SKM-1 treated with dmso at 0.1 percent for 144 hours (cell line): ENCODE results near the gene EVX2.
A peak's percentile ranks its signal among the peaks of the same experiment; 100 is the strongest.

Source experiments
- DNase-seq: peaks from one replicate; lab custom pipeline; 2025; ENCODE audit not compliant: unreplicated experiment; lab: John Stamatoyannopoulos, UW

EVX2 gene

DNA sequence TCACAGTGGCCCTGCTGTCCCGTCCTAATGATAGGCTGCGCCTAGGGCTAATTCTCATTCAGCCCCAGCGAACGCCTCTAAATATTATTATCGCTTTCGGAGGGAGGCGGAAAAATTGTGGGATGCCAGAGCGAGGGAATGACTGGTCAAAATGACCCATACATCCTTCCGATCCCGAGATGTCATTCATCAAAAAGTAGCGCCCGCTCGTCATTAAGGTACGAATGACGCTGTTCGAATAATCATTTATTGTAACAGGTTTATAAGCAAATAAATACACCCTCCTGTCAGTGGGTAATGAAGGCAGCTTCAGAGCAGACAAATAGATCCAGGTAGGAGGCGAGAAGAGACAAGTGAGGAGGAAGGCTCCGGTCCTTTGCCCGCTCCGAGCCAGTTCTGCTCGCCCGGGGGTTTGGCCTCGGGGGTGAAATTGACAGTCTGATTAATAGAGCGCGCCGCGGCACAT, at the start of gene EVX2:
EVX2 (minus strand) TSS at position 167 of the 466 bp plus-strand sequence. CDS start 186 bp downstream, outside the sequence.
- DNase-seq: no peak

DNA sequence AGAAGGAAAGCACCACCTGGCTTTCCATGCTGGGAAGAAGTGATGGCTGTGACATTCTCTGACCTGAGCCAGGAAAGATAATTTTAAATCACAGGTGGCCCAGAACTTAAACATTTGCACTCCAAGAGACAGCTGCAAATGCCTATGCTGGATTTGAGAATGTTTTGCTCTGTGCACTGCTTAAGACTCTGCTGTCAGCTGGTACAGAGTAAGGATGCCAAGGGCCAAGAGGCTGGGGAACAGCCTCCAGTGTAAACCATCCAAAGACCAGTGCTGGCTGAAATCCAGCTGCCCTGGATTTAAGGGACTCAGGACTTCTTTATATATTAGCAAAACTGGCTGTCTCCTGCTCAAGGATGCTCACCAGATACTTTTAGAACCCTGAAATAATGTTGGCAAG, 49.6 kb upstream of the EVX2 start:
- no peak for DNase-seq

DNA sequence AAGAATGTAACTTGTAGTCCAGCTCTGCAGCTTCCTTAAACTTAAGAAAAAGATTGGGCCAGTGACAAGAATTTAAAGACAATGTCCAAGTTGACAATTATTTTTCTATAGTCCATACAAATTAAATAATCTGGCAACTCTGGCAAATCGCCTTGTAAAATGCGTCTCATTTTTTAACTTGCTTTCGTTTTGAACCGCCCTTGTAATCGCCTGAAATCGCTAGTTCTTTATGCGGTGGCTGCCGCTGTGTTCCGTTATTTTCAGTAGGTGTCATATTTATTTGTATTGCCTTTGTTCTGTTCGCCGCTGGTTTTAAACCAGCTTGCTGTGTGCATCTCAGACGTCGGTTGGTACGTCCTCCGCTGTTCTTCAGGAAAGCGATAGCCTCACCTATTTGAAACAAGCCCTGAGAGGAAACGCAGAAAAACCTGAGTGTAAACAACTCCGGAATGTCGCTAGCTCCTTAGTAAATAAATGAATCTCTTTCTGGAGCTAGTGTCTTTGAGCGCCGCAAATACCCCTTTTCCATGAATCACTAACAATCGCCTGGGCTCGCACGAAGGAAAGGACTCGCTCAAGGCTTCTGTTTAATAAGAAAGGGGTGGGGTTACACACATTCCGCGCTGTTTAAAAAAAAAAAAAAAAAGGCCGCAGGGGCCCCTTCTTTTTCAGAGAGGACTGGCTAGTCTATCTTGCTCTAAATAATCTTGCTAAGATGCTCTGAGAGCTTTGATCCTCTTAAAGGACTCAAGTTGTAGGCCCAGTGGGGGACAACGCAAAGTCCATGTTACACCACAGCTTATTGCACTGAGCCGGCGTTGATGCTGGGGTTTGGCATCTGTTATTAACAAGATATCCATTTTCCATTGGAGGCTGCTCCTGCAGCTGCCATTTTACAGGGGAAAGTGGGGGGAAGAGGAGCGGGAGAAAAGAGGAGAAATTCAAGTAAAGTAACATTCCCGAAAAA, 48.7 kb upstream of the EVX2 start:
- DNase-seq: no peak

DNA sequence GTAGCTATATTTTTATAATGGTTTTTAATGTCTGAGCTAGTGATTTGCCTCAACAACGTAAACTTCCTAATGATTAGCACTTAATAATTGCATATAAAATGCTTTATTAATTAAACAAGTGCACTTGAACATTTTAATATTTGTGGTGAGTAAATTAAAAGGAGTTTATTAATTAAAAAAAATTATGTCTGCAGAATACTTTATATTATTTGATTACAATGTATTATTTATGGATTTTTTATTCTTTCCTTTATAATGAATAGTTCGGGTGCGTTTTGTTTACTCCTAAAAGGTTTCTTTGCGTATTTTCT, 48.0 kb upstream of the EVX2 start:
- no peak for DNase-seq

DNA sequence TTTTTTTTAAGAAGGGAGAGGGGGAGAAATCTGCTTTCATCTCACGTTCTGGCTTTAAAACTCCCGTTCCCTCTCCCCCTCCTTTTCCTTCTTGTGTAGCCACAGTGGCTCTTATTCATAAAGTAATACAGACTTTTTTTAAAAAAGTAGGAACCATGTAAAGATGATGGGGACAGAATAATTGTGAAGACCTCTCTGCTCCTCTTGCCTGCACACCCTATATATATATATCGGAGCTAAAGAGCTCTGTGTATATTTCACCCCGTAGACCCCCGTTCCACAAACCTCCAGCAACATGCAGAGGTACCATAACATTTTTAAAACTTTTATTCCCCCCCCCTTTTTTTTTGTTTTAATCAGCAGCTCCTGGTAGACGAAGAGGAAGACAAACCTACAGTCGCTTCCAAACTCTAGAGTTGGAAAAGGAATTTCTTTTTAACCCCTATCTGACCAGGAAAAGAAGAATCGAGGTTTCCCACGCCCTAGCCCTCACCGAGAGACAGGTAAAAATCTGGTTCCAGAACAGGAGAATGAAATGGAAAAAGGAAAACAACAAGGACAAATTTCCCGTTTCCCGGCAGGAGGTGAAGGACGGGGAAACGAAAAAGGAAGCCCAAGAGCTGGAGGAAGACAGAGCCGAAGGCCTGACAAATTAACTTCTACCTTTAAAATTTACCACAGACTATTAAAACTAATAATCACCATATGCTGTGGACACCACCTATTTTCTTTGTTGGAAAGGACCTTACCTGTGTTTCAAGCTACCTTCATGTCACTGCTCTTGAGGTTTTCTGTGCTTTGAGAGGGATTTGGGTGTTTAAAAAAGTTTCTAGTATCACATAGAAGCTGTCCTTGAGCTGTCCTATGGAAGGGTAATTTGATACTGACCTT, 47.4 kb upstream of the EVX2 start:
- no peak for DNase-seq

DNA sequence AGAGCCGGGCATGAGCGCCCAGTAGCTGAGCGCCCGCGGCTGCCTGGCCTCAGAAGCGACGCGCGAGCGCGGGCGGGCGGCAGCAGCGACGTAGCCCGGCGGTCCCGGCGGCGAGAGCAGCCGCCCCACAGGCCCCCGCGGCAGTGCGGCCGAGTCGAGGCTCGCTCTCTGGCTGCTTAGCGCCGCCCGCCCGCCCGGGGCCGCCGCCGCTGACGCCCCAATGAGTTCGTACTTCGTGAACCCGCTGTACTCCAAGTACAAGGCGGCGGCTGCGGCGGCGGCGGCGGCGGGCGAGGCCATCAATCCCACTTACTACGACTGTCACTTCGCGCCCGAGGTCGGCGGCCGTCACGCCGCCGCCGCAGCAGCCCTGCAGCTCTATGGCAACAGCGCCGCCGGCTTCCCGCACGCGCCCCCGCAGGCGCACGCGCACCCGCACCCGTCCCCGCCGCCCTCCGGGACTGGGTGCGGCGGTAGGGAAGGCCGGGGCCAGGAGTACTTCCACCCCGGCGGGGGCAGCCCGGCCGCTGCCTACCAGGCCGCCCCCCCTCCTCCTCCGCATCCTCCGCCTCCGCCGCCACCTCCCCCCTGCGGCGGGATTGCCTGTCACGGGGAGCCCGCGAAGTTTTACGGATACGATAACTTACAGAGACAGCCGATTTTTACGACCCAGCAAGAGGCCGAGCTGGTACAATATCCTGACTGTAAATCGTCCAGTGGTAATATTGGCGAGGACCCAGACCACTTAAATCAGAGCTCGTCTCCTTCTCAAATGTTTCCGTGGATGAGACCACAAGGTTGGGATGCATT, 46.6 kb upstream of the EVX2 start:
- no peak for DNase-seq

DNA sequence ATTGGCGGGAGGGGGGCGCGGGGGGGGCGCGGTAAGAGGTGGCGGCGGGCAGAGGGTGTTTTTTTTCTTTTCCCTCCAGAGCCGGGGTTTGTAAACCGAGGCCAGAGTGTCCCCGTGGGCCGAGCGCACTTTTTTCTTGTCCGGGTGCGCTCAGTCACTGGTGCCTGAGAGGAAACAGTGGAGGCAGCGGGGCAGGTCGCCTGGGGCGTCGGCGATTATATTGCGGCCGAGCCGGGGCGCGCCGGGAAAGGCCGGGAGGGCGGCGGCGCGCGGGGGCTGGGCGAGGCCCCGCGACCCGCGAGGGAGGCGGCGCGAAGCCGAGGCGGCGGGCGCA, 46.0 kb upstream of the EVX2 start:
- DNase-seq: no peak

DNA sequence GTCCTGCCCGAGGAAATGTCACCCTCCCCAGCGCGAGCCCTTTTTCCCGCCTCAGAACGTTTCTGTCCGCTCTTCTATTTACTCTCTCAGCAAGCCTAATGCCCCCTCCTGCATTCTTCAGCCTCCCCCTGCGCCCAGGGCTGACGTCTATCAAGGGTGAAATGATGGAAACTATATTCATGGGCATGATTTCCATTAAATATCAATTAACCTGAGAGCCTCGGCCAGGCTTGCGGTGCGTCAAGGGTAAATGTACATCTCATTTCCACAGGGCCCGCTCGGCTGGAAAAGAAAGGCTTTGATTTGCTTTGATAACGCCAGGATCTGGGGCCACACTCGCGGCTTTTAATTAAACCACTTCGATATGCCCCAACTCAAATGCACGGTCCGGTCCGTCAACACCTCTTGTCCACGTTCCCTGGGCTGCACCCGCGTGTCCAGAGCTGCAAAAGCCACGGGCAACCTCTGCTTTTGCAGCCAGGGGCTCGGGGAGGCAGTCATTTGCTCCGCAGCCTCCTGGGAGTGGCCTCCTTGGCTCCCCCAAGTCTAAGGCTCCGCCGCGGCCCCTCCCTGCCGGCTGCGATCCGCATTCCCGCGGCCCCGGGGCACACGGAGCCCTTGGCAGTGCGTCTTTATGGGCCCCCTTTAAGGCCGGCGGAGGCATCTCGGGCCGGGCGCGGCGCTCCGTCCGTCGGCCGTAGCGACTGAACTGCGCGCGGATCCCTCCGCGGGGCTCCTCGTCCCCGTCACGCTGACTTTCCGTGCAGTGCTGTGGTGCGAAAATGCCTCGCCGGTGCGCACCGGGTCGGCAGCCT, 45.4 kb upstream of the EVX2 start, which contains the start of gene HOXD8:
HOXD8 (plus strand) TSS at position 724 of the 815 bp plus-strand sequence. CDS start 662 bp downstream, outside the sequence.
- no peak for DNase-seq

DNA sequence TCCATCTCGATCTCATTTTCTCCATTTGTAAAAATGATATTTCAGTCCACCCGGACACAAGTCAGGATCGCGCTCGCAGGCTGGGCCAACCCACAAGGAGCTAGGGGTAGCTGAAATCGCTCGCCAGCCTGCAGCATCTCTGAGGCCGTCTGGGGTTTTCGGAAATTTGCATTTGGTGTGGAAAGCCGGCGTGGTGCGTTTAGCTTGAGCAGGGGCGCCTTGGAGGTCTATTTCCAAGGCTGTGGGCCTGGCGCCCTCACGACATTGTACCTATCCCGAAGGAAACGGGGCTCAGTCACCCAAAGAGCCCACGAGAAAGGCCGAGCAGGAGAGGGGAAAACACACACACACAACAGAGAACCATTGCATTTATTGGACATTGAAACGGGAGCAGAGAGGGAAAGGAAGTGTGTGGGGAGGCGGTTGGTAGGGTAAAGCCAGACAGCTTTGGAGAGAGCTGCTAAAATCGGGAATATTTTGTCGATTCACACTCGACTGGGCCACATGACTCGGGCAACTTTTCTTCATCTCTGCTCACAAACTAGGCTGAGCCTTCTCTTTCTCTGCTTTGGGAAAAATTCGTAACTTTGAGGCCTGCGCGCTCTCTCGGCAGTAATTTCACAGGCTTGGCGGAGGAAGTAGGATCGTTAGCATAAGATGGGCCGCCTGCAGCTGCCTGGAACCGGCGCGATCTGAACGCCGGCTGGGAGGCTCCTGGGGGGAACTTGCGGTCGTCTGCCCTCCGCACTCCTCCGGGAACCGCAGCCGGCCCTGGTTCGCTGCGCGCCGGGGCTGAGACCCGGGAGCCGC, 44.6 kb upstream of the EVX2 start:
- DNase-seq: no peak

DNA sequence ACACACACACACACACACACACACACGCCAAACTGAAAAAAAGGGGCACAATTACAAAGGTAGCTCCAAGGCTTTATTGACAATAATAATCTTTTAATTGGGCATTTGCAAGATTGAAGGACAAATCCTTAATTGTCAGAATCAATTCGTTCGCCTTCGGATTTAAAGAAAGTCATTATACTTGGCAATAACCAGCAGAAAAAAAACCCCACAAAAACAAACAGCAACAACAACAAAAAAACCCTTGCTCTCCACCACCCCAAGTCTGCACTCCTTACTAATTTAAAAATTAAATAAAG, 44.0 kb upstream of the EVX2 start:
- no peak for DNase-seq

DNA sequence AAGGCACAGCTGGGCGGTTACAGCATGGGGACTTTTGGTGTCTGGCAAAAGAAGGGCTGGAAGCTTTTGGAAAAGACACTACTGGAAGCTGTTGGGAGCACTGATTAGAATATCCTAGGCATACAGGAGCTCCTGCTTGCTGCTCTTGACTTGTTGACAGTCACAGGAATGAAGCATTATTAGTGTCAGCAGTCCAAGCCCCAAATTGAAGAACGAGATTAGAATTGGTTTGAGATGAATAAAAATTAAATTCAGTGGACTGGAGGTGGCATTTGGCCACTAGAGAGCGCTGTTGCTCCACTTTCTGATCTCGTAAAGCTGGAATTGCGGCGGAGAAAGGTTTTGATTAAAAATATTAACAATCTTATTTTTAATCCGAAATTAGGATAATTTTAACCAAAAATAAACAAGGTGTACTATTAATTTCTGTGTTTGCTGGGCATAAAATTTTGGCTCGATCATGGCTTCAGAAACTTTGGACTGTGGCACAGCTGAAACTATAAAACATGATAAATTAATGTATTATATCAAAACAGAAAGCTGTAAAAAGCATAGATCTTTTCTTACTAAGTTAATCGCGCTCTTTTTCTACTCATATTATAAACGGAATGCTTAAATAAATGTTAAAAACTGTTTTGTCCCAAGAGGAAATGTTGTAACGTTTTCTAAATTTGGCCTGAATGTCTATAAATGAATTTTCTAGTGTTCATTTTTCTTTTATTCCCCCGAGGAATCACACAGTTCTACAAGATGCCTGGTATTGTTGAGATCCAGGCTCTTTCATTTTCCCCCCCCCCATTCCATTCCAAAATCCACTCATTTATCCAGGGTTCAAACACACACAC, 43.4 kb upstream of the EVX2 start:
- peak; percentile 56 for DNase-seq

DNA sequence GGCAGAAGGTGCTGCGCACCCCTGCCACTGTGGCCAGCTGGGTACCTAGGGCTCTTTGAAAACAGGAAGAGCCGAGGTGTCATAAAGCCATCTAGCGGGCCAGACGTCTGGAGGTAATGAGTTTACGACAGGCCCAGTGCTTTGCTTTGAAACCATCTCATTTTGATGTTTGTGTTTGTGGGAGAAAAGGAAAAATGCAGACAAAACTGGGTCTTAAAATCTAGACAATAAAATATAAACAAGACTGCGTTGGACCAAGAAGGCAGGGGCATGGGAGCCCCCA, 42.0 kb upstream of the EVX2 start:
- no peak for DNase-seq

DNA sequence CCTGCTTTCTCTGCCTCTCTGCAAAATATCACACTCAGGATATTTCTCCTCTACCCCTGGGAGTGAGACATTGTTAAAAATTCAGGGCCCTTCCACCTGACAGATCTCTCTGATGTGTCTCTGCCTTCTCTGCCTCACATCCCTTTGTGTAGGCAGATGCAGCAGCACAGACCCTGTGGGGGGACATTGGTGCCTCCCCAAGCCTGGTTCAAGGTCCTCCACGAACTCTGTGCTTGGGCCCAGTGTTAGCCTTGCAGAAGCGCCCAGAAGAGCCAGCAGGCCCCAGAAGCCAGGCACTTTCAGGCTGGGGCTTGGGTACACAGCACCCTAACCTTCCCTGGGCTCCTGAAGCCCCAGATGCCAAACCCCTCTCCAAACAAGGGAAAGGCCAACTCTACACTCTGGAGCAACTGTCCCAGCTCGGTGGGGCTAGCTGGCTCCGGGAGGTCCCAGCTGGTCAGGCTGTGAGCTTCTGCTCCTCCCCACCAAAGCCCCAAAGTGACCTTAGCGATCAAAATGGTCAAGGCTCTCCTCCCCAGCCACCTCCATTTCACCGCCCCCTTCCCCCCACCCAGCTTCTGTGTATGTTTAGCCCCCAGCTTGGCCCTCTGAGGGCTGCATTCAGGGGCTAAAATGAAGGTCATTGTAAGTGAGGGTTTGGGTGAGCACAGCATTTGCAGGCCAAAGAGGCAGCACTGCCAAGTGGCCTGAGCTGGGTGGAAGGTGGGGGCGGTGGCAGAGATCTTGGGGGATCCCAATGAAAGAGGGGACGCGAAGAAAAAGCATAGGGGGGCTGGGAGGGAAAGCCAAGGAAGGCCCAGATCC, 41.4 kb upstream of the EVX2 start:
- no peak for DNase-seq

DNA sequence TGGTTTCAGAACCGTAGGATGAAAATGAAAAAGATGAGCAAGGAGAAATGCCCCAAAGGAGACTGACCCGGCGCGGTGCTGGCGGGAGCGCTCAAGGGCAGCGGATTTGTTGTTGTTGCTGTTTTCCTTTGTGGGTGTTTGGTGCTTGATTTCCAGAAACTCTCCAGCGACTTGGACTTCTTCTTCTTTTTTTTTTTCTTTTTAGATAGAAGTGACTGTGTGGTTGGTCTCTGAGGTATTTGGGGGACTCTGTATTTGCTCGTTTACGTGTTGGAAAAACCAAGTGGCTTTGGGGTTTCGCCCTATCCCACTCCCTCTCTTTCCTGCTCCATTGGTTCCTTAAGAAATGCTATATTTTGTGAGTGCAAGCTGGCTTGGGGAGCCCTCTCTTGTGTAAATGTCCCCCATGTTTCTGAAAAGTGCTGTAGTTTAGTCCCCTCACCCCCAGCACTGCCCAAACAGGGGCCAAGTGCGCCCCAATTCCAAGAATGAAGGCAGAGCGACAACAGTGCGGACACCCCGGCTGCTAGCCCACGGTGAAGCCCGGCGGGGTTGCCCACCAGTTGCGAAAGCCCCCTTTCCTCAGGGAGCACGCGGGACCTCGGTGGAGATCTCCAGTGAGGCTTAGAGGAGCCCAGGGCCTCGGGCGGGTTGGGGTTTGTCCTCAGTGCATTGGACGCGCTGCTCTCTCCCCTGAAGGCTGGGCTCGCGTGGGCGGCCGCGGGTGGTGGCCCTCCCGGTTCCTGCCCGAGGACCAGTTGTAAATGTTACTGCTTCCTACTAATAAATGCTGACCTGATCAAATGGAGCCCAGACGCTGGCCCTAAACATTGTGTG, 40.6 kb upstream of the EVX2 start:
- no peak for DNase-seq

DNA sequence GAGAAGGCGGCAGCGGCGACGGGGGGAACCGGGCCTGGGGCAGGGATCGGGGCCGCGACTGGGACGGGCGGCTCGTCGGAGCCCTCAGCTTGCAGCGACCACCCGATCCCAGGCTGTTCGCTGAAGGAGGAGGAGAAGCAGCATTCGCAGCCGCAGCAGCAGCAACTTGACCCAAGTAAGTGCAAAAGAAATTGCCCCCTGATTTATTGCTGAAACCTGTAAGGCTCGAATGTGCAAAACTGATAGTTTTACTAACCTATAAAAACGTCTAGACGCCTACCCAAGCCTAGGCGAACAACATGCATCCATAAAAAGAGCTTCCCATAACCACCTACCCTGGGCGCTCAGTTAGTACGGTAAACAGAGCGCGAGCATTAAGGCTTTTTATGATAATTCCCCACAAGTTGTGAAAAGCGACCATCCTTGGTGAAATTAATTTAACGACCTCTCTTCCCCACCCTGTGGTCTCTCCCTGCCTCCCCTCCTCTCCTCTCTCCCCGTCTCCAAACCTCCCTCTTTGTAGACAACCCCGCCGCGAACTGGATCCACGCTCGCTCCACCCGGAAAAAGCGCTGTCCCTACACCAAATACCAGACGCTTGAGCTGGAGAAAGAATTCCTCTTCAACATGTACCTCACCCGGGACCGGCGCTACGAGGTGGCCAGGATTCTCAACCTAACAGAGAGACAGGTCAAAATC, 39.8 kb upstream of the EVX2 start:
- DNase-seq: no peak

DNA sequence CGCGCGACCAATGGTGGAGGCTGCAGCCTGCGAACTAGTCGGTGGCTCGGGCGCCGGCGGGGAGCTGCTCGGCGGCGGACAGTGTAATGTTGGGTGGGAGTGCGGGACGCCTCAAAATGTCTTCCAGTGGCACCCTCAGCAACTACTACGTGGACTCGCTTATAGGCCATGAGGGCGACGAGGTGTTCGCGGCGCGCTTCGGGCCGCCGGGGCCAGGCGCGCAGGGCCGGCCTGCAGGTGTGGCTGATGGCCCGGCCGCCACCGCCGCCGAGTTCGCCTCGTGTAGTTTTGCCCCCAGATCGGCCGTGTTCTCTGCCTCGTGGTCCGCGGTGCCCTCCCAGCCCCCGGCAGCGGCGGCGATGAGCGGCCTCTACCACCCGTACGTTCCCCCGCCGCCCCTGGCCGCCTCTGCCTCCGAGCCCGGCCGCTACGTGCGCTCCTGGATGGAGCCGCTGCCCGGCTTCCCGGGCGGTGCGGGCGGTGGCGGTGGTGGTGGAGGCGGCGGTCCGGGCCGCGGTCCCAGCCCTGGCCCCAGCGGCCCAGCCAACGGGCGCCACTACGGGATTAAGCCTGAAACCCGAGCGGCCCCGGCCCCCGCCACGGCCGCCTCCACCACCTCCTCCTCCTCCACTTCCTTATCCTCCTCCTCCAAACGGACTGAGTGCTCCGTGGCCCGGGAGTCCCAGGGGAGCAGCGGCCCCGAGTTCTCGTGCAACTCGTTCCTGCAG, 39.1 kb upstream of the EVX2 start, which contains the start of gene HOXD9:
HOXD9 (plus strand) TSS at position 37 of the 728 bp plus-strand sequence; CDS start at position 87, 50 bp downstream.
- DNase-seq: no peak
